NCI-H1105 treated with DMSO at 0.1 percent for 48 hours (cell line): ENCODE results near the gene FOXA3.

Experiments
- DNase-seq: peaks from one replicate; lab custom pipeline; 2025; lab: John Stamatoyannopoulos, UW

Gene FOXA3

DNA sequence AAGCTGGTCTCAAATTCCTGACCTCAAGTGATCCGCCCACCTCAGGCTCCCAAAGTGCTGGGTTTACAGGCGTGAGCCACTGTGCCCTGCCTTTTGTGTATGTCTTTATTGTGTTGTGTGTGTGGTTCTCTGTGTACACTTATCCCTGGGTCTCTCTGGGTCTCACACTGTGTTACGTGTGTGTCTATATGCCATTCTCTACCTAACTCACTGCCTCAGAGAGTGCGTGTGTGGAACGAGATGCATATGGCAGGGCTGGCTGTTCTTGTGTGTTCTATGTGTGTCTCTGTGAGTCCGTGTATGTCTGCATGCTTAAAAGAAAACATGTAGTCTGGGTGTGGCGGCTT is 10.5 kb downstream of the FOXA3 start:
- DNase-seq: no peak

DNA sequence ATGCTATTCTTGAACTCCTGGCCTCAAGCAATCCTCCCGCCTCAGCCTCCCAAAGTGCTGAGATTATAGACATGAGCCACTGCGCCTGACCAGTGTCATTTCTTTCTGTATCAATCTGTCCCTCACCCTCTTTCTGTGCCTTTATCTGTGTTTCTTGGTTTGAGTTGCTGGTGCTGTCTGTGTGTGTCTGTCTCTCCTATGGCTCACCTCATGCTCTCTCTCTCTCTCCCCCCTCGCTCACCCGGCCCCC is 12.0 kb downstream of the FOXA3 start:
- DNase-seq: no peak

DNA sequence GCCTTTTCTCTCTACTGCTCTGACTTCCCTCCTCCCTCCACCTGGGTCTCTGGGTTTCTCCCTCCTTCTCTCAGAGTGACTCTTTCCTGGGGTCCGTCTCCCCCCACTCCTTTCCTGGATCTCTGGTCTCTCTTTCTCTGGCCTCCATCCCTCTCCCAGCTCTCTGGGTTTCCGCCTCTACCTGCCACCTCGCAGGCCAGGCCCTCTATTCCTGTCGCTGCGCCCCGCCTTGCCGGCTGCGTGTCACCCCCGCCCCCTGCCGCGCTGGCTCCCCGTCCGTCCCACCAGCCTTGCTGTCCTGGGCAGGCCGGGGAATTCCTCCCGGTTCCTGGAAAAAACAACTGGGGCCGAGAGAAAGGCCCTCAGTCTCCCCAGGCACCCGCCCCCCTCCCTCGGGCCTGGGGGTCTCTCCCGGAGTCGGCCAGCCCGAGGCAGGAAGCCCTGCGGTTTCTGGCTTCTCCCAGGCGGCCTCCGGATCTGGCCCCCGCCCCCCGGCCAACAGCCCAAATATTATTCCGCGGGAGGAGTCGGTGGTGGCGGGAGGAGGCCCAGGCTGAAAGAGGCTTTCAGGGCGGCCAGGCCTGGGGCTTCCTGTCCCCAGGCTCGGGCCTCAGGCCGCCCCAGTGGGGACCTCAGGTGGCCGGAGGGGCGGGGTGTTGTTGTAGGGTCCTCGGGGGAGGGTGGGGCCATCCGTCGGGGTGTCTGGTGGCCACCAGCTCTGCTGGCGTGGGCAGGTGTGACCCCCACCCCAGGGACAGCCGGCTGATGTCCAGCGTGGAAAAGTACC is 12.5 kb downstream of the FOXA3 start:
- DNase-seq: no peak

DNA sequence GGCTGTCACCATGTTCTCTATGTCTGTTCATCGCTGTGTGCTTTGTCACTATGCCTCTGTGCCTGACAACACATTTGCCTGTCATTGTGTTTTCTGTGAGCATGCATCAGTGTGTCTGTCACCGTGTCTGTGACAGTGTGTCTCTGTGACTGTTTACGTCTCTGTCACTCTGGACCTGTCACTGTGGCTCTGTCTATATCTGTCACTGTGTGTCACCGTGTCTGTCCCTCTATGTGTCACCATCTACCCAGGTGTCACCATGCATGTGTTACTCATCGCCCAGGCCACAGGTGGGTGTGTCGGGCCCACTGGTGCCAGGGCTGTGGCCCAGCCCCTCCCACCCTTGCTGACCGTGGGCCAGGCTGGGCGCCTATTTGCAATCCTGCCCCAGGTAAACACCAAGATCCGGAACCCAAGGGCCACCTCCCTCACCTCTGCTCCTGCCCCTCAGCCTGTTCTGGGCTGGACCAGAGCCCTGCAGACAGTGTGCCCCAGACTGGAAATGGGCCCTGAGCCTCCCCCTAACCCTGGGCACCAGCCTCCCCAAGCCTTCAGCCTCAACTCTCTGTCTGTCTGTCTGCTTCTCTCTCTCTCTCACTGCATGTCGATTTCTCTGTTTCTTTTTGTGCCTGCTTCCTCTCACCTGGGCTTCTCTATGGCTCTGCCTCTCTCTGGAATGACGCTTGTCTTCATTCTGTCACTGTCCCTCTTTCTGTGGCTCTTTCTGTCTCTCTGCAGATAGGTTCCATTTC is 14.1 kb downstream of the FOXA3 start:
- DNase-seq: no peak

DNA sequence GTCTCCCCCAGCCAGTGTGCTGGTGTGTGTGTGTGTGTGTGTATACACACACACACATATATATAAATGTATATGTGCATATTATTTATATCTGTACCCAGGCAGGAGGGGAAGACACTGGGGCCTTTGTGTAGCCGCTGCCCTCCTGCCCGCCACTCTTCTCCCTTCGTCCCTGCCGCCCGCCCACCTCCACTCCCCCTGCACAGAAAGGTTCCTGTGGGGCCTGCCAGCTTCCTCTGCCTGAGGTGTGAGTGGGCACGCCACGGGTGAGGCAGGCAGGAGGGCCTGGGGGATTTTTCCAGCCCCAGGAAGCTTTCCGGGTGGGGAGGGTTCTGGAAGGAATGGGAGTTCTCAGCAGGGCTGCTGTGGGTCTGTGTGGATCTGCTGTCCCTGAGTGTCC is 14.9 kb downstream of the FOXA3 start:
- DNase-seq: no peak

DNA sequence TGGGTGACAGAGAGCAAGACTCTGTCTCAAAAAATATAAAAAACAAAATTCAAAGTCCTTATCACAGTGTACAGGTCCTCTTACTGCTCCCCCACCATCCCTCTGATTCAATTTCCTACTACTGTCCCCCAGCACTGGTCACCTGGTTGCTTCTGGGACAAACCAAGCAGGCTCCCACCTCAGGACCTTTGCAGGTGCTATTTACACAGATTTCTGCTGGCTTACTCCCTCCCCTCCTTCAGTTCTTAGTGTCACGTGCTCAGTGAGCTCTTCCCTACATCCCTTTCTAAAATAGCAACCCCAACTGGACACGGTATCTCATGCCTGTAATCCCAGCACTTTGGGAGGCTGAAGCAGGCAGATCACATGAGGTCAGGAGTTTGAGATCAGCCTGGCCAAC is 15.8 kb downstream of the FOXA3 start:
- DNase-seq: no peak

DNA sequence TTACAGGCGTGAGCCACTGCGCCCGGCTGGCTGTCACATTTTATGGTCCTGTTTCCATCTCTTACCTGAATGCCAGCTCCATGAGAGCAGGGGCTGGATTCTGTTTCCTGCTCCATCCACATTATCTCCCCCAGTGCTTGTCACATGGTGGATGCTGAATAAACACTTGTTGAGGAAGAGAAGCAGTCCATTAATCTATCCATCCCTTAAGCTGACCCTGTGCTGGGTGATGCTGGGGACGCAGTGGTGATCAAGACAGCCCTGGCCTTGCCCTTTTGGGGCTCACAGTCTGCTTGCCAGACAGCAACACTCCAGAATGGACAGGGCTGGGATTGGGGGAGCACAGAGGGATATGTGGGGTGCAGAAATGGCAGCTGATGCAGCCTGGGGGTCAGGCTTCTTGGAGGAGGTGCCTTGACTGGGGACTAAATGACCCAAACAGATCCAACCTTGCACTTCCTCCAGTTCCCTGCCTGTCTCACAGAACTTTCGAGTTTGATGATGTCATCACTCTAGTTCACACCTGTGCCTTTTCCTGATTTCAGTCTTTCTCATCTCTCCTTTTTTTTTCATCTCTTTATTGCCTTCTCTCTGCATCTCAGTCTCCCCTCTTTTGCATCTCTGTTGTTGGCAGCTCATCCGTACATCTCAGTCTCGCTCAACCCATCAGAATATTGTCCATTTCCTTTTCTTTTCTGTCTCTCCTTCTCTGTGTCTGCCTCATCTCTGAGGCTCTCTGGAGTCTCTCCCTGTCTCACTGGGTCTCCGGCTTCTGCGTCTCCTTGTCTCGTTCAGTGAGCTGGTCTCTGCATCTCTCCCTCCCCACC is 17.2 kb downstream of the FOXA3 start:
- no peak for DNase-seq

DNA sequence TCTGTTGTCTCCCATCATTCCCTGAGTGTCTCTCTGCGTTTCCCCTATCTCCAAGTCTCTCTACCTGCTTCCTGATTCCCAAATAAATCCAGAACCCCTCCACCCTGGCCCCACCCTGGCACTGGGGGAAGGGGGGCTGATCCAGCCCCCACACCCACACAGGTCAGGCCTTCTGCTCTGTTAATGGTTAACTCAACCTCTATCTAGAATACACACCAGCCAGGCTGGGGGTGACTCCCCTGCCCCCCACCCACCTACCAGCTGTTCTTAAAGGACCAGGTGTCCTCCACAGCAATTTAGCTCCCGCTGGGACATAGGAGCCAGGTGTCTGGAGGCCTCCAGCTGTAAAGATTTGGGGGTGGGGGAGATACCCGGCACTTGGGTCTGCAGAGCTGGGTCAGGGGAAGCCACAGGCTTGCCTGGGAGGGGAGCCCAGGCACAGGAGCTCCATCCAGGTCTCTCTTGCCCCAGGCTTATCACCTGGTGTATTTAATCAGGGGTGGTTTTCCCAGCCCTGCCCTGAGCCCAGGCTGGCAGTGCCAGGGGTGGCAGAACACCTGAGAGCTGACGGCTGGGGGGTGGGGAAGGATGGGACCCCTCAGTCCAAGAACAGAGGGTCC is 17.9 kb downstream of the FOXA3 start:
- DNase-seq: peak; percentile 24

DNA sequence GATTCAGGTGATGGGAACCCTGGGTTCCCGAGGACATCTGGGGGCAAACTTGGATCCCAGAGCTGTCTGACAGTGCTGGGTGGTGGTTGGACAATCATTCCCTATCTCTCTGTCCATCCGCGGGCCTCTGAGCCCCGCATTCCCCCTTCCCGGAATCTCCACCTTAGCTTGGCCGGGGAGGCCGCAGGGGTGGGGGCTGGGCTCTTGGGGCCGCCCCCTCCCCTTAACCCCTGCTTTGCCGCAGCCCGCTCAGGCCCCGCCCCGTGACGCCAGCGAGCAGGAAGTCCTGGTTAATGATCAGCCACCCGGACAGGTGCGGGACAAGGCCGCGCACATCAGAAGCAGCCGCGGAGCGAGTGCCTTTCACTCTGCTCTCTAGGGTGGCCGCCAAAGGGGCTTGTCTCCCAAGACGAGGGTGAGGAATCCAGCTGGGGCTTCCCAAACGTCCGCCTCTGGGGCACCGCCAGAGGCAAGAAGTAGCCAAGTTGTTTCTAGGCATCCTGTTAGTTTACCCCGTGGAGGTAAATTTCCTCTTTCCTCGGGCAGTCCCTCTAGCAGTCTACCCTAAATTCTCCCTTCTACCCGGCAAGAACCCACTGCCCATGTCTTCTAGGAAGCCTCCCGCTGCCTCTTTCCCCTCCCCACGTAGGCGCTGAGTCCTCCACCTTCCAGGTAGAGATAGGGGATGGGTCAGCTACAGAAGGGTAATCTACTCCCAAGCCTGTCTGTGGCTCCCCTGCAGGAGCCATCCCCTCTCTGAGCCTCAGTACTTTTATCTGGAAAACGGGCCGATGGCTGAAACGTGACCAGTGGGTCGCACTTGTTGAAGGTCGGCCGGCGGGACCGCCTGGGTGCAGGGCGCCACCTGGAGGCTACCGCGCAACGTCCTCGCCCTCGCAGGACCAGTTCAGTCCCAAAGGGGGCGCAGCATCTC is 18.8 kb downstream of the FOXA3 start:
- DNase-seq: peak; percentile 62

DNA sequence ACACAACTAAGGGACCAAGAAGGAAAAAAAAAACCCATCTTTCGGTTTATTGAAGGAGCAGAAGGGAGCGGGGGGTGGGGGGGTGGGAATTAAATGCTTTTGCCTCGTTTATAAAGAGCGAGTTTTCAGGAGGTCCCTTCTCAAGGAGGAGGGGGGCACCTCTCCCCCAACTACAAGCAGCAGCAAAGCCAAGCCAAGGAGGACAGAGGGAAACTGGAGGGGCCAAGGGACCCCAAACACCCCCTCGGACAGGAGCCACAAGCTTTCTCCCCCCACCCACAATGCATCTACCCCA is 19.4 kb downstream of the FOXA3 start:
- DNase-seq: no peak

DNA sequence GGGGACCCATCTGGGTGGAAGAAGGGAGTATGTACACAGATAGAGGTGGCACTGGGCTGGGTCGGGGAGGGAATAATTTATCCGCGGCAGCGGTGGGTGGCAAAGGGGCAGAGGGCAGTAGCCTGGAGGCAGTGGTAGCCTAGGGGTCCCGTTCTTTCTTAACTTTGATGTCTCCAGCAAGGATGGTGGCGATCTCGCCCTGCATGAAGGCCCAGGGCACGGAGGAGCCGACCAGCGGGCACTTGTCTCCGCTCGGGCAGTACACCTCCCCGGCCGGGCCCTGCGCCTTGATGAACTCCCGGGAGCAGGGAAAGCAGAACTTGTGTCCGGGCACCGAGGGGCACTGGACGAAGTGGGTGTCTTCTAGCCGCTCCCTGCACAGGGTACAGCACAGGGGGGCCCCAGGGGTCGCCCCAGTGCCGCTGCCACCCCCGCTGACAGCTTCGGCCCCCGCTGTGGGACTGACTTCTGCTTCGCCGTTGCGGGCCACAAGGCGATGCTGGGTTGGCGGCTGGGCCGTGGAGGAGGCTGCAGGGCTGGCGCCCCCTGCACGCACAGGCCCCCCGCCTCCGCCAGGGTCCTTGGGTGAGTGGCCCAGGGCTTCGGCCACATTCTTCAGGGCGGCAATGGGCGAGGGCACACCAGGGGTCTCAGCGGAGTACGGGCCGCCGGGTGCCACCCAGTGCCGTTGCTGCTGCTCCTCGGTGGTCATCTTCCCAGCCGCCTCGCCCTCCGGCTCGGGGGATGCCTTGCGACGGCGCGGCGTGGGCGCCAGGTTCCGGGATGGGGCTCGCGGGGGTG is 20.0 kb downstream of the FOXA3 start:
- no peak for DNase-seq

DNA sequence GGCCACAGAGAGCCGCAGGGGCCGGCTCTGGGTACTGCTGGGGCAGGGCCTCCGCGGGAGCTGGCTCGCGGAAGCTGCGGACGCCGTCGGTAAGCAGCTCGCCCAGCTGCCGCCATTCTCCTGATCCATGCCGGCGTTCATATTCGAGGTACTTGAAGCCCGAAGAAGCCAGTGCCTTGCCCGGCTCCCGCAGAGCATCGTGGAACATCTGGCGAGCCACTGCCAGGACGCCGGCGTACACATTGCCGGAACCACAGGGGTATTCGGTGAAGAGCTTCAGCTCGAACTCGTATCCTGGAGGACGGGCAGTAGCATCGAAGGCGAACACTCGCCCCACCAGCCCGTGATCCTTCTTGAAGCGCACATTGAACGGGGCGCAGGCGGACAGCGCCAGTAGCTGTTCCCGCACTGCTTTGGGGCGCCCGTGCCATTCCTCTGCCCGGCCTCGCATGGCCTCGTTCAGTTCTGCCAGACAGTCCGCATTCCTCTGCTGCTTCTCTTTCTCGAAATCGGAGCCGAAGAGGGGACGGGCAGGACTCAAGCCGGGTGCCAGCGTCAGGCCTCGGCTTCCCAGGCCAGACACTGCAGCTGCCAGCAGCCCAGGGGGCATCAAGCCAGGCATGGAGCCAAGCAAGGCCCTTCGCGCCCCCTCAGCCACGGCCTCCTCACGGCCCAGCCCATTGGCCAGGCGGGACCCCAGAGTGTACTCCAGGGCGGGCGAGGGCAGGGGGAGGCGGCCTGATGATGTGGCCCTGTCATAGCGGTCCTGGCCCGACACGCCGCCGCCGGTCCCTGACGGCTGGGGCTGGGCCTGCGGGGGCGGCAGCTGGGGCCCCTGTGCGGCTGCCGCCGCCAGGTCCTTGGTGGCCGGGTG is 20.8 kb downstream of the FOXA3 start:
- peak; percentile 6 for DNase-seq

DNA sequence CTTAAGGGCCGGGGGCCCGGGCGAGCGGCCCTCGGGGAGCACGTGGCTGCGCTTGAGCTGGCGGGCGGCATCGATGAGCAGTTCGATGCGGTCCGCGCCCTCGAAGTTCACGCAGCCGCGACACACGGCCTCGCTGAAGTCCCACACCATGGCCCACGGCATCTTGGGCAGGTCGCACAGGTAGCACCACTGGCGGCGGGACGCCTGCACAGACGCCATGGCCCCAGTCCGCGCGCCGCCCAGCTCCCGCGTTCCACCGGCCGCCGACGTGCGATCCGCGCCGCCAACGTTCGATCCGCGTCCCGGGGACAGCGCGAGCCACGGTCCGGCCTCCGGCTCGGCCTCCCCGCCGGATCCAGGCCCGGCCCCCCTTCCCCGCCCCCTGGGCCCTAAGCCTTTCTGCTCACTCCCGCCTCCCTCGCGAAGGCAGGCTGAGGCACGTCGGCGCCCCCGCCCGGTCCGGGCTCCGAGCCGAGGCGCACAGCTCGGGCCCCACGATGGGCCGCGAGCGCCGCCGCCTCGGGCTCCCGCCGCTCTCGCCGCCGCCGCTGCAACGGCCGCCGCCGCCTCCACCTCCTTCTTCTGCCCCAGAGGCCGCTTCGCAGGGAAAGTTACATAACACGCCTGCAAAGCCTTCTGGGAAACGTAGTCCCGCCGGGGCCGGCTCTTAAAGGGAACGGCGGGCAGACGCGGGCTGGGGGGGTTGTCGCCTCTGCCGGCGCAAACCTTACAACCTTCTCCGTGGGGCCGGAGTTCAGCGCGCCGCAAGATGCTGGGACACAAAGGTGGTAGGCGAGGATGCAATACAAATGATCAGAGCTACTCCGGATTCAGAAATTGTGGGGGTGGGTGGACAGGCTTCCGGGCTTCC is 21.7 kb downstream of the FOXA3 start, which contains the start of gene IRF2BP1:
TSS of gene IRF2BP1 (minus strand) at position 586 of the 871 bp plus-strand sequence. CDS start at position 219, 367 bp downstream.
- peak; percentile 92 for DNase-seq

DNA sequence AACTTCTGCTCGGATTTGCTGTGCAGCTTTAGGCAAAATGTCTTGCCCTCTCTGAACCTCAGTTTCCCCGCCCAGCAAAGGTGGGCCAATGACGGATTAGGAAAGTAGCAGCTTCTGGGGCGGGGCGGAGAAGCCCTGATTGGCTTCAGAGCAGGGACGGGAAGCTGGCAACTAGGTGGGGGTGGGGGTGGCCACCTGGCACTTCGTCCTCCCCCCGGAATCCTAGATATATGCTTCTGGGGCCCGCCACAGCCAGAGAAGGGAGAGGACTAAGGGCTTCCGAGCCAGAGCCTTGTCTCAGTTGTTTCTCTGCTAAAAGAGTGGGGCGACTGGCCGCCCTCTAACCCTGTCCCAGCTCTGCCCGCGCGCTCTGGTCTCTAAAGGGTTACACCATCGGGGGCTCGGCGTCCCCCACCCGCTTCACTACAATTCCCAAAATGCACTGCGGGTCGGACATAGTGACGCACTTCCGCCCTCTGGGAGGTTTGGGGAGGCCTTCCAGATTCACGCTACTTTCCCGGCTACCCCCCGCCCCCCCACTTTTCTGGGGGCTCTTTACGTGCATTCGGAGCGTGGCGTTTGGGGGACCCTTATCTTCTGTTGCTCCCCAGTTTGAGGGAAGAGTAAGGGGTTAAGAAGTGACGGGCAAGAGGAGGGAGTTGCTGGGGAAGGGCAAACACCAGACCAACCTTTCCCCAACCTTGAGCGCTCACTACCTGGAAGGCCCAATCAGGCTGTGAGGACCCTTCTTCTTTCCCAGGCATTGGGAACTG is 22.5 kb downstream of the FOXA3 start:
- peak; percentile 89 for DNase-seq

DNA sequence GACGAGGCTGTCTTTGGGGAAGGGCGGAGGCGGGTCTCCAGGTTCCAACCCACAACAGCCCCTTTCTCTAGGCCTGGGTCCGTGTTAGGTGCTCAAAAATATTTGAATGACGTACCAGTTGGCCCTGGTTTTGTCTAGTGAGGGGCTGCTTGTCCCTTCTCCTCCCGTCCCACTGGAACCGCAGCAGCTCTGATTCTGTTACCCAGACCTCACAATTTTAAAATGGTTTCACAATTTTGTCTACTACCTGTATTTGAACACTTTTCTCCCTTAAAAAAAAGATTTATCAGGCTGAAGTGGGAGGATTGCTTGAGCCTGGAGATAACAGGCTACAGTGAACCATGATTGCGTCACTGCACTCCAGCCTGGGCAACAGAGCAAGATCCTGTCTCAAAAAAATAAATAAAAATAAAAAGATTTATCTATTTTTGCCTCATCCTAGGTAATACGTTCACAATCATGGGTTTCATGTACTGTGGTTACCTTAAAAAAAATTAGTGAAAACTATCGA is 23.1 kb downstream of the FOXA3 start:
- DNase-seq: no peak

DNA sequence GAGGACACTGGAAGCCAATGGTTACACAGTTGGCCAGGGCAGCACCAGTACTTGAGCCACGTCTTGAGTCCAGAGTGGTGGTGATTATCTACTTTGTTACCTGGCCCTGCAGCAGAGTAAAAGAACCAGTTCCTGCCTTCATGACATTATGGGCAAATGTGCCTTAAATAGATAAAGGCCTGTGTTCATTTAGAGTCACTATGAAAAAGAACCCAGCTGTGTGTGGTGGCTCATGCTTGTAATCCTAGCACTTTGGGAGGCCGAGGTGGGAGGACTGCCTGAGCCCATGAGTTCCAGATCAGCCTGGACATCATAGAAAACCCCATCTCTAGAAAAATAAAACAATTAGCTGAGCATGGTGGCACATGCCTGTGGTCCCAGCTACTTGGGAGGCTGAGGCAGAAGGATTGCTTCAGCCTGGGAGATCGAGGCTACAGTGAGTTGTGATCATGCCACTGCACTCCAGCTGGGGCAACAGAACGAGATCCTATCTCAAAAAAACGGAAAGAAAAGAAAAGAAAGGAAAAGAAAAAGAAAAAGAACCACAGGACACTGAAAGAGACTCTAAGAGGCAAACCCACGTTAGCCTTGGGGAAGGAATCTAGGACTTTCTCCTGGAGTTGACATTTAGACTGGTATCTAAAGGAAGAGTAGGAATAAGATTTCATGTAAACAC is 25.2 kb downstream of the FOXA3 start:
- DNase-seq: no peak

DNA sequence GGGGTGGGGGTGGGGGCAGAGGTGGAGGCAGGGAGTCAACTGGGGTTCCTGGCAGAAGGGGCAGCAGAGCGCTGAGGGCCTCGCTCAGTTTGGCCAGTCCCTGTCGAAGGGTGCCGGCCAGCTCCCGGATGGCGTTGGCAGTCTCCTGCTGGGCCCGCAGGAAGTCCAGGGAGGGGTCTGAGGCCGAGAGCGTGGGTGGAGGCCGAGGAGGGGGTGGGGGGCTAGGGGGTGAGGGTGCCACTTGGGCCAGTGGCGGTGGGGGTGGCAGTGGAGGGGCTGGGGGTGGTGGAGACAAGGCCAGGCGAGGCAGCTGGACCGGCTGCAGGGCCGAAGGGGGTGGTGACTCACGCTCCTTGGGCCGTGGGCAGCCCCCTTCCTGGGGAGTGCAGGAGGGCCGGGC is 26.8 kb downstream of the FOXA3 start:
- DNase-seq: no peak
